22Rv1 (cell line): ENCODE results near the gene SRF.

Experiments used
- ZFX ChIP-seq: fragments of 450-650 bp; IDR thresholded peaks from 2 replicates; pipeline ENCODE4 v1.6.1; 2017; ENCODE audit warnings: antibody characterized with exemption, borderline replicate concordance
- TF ChIP-seq, protein P1 (sequence below): fragments of 450-650 bp; IDR thresholded peaks from 2 replicates; pipeline ENCODE4 v1.5.1; 2017; ENCODE audit warnings: mild to moderate bottlenecking

DNA sequence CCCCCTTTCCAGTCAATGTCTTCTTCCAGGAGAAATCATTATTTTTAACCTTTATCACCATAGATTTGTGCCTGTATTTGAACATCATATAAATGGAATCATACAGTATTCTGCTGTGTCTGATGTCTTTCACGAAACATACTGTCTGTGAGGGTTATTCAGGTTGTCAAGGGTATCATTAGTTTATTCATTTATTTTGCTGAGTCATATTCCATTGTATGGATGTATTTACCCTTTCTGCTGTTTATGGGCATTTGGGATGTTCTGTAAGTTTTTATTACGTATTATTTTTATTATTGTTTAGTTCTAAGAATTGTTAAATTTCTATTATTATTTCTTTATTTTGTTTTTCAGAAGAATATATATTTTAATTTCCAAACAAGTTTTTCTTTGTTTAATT lies 36.2 kb downstream of the SRF start:
- TF ChIP-seq, protein P1, sequence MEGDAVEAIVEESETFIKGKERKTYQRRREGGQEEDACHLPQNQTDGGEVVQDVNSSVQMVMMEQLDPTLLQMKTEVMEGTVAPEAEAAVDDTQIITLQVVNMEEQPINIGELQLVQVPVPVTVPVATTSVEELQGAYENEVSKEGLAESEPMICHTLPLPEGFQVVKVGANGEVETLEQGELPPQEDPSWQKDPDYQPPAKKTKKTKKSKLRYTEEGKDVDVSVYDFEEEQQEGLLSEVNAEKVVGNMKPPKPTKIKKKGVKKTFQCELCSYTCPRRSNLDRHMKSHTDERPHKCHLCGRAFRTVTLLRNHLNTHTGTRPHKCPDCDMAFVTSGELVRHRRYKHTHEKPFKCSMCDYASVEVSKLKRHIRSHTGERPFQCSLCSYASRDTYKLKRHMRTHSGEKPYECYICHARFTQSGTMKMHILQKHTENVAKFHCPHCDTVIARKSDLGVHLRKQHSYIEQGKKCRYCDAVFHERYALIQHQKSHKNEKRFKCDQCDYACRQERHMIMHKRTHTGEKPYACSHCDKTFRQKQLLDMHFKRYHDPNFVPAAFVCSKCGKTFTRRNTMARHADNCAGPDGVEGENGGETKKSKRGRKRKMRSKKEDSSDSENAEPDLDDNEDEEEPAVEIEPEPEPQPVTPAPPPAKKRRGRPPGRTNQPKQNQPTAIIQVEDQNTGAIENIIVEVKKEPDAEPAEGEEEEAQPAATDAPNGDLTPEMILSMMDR = no peak
- TF ChIP-seq ZFX = no peak
